GM18498 (cell line): ENCODE measurements around the gene RIN3.
A peak's percentile ranks its signal among the peaks of the same experiment; 100 is the strongest.
"Not testable (repeated sequence)": the region's sequence is repeated elsewhere in the genome, so short reads cannot be mapped to it uniquely, and the experiment has no call there.

Experiments
- ATAC-seq: cut with Tn5 transposase; IDR thresholded peaks from one replicate; pipeline ENCODE4 v1.9.1; 2021; ENCODE audit warnings: mild to moderate bottlenecking, moderate library complexity; ENCODE audit not compliant: unreplicated experiment

RIN3 gene

DNA sequence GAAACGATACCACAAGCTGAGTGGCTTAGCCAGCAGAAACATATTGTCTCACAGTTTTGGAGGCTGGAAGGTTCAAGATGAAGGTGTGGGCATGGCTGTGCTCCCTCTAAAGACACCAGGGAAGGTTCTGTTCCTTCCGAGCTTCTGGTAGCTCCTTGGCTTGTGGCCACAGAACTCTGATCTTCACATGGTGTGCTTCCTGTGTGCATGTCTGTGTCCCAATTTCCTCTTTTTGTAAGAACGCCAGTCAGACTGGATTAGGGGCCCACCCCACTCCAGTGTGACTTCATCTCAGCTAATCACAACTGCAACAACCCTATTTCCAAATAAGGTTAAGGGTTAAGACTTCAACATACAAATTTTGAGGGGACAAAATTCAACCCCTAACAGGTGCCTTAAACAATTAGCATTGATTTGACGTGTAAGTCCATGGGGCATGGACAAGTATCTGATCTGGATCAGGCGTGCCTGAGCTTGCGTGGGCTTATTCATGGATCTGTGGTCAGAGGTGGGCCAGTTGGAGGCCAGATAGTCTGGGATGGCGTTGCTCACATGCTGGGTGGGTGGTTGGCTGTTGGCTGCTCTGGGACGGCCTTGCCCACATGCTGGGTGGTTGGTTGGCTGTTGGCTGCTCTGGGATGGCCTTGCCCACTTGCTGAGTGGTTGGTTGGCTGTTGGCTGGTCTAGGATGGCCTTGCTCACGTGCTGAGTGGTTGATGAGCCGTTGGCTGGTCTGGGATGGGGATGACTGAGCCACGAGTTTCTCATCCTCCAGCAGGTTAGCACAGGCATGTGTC, 146.4 kb downstream of the RIN3 start:
- no peak for ATAC-seq

DNA sequence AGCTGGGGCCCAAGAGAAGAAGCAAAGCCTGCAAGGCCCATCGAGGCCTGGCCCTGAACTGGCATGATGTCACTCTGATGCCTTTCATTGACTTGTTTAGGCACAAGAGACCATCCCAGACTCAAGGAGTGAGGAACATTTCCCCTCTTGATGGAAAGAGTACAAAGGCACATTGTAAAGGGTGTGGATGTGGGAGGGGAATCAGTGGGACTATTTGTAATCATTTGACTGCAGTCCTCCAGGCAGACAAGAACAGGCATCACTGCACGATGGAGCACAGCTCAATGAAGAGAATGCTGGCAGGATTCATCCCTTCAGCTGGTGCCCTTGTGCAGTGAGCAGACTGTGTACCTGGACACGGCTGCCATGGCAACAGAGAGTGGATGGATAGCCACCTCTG, 147.0 kb downstream of the RIN3 start:
- ATAC-seq, result no peak

DNA sequence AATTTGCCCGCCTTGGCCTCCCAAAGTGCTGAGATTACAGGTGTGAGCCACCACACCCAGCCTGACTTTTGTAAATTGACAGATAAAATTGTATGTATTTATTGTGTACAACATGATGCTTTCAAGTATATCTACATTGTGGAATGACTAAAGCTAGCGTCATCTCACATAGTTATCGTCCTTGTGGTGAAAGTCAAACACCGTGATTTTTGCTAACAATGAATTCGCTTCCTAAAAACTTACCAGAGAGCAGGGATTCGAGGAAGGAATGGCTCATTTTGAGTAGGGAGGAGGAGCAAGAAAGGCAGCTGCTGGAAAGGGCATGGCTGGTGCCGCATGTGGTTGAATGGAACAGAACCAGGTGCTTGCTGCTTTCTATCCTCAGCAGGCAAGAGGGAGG, 149.5 kb downstream of the RIN3 start:
- no peak for ATAC-seq

DNA sequence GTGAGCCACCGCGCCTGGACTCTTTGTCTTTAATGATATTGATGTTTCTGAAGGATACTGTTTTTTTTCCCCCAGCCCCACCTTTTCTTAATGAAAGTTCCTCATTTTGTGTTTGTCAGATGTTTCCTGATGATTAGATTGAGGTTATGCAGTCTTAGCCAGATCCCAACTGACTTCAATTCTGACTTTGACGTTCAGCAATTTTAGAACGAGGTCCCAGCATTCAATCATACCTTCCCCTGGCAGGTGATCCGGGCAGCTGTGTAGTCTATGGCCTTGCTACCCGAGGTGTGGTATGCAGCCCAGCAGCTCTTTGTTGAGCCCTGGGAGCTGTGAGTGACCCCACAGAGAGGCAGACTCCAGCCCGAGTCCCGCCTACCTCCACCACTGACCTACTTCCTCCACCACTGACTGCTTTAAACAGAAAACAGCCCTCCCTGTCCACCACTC, 152.1 kb downstream of the RIN3 start:
- ATAC-seq, result no peak

DNA sequence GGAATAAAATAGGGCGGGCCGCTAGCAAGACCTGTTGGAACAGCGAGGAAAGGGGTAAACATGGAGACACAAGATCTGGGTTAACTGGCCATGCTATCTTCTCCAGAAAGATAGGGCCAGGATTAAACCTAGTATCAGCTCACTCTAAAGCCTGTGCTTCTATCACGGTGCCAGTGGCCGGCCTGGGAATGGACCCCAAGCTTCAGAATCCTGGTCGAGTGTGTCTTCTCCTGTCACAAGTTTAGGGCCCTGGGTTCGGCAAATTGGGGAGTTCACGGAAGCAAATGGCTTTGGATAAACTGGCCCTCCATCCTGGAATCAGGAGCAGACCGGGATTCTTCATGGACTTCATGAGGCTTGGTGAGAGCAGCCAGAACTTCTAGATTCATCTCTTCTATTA, 152.7 kb downstream of the RIN3 start:
- no peak for ATAC-seq

DNA sequence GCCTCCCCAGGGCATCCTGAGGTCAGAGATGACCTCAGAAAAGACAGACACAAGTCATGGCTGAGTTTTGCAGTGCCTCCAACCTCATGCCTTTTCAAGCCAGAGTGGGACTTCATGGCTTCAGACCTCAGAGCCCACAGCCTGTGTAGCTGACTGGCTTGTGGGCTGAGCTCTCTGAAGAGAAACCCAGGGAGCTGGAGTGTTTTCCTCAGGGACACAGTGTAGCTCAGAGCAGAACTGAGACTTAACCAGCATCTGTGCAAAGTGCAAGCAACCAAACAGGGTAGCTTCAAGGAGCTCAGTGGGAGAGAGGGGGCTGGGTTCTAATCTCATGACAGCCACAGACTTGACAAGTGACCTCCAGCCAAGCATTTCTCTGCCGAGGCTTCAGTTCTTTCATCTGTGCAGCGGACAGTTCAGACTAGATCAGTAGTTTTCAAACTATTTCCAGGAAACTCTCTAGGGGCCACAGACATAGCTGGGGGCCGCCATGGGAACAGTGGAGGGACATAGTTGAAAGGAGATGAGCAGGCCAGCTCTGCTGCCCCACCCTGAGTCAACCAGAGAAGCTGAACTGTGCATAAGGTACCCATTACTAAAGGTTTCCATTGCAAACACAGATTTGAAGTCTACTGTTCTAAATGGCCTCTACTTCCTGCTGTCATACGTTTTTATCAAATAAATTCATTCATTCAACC, 154.8 kb downstream of the RIN3 start:
- ATAC-seq, result no peak

DNA sequence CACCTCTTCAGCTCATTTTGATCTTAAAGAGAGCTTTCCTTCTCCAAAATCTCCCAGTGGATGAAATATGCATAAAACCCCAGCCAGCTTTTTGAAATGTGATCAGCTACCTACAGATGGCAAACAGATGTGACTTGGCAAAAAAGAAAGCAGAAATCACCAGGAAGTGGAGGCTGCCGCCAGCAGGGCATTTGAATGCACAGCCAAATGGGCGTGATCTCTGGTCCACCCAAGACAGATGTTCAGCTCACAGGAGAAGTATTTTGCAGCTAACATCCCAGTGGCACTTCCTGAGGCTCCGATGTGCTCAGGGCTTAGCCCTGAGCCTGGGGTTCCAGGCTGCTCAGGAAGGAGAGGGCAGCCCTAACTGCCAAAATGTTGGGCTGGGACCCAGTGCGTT, 156.6 kb downstream of the RIN3 start:
- ATAC-seq, result peak; percentile 66

DNA sequence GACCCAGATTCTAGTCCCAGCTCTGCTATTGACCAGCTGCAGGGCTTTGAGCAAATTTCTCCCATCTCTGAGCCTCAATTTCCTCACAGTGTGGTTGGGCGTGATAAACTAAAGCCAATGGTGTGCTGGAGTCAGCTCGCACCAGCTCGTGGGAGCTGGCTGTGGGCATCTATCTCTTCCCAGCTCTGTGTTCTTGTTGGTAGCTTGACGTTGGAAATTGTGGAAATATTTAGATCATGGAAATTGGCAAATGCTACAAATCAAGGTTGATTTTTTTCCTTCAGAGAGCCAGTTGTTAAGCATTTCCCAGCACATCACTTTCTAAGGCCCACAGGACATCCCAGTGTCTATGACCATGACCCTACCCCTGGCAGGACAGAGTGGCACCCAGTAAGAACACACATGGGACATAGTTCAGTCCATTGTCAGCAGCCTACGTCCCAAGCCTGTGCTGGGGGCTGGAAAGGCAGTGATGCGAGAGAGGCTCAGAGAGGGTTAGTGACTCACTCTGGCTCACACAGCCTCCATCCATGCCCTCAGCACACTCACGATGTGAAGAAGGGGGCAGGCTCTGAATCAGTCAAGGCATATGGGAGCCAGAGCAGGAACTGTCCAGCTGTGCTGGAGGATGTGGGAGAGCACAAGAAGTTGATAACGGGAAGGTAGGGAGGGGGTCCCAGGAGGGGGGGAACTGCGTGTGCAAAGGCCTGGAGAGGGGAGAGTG, 157.2 kb downstream of the RIN3 start:
- ATAC-seq, result no peak

DNA sequence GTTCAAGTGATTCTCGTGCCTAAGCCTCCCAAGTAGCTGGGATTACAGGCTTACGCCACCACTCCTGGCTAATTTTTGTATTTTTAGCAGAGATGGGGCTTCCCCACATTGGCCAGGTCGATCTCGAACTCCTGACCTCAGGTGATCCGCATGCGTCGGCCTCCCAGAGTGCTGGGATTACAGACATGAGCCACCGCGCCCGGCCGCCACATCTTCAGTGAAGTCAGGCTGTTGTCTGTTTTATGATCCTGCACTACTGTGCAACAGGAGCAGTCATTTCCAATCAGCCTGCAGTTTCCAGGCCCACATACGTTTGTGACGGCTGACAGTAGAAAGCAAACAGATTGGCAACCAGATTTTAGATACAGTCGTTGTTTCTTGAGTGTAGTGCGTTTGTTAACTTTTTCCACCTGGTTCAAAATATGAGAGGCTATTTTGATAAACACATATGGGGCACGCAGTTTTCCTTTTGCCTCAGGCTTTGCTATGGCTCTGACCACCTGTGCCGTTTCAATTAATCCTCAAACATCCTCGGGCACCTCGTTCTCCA, 160.1 kb downstream of the RIN3 start:
- no peak for ATAC-seq

DNA sequence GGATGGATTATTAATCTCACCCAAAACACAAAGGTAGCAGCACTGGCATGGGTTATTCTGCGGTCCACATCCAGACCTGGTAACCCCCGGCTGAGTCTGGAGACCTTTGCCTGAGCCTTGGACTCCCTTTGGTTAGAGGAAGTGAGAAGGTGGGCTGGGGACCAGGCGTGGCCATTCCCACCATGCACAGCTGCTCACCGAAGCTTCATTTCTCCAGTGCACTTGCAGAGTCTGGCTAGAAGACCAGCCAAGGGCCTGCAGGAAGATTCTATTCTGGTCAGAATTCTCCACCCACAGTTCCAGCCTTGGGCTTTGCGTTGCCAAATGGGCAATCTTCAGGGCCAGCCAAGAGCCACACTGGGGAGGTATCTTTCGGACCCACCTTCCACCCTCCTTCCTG, 161.8 kb downstream of the RIN3 start:
- no peak for ATAC-seq

DNA sequence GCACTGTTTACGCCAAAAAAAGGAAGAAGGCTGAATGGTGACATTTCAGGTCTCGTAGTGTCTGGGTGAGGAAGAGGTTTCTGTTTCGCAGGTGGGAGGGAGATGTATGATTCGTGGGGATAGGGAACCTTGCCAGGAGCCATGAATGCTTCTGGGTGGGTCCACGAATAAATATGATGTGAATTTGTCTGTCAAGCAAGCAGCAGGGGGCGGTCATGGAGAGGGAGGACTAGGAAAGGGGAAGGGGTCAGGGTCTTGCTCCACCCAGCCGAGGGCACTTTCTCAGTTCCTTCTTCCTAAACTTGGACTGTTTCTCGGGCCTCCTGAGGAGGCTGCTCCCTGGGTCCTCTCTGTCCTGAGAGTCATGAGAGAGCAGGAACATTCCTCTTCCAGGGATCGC, 162.4 kb downstream of the RIN3 start:
- no peak for ATAC-seq

DNA sequence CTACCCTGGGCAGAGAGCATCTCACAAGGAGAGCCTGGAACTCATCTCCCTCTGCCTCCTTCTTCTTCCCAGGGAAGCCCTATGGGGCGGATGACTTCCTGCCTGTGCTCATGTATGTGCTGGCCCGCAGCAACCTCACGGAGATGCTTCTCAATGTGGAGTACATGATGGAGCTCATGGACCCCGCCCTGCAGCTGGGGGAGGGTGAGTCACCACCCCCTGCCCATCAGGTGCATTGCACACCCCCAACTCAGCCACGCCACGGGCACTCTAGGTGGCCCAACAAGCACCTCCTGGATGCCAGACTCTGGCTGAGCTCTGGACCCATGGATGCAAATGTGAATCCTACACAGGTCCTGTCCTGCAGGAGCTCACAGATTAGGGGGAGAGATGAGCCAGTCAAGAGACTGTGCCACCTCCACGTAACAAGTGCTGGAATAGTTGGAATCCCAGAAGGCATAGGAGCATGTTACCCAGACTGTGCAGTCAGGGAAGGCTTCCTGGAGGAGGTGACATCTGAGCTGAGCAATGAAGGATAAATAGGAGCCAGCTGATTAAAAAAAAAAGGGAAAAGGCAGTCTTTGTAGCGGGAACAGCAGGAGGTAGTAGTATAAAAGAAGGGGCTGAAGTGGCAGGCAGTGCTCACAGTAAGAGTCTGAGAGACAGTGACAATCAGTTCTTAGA, 163.0 kb downstream of the RIN3 start:
- no peak for ATAC-seq

DNA sequence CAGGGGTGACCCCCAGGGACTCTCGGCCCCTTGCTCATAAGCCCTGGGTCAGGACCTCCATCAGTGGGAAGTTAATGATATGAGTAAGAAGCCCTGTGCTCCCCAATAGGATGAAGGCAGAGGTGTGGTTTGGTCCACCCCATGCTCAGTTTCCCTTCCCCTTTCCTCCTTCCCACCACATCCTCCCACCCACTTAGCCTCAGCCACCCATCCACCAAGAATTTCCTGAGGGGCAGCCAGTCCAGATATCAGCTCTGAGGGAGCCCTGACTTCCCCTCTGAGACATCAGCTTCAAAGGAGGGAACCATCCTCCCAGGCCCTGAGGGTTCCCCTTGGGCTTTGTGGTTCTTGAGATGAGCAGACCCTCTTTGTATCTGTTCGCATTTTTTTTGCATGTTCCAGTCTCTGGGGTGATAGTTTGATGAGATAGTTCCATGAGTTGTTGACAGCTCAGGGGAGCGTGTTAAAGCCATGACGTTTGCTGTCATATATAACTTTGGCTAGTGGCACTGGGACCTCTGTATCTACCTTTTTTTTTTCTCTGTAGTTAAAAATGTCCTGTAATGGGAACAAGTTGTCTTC, 163.6 kb downstream of the RIN3 start:
- ATAC-seq, result peak; percentile 80

DNA sequence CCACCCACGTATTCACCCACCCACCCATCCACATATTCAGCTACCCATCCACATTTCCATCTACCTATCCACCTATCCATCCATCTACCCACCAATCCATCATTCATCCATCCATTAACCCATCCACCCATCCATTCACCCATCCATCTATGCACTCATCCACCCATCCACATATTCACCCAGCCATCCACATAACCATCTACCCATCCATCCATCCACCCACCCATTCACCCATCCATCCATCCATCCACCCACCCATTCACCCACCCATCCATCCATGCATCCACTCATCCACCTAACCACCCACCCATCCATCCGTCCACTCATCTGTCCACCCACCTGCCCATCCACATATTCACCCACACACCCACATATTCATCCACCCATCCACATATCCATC, 164.4 kb downstream of the RIN3 start:
- no peak for ATAC-seq

DNA sequence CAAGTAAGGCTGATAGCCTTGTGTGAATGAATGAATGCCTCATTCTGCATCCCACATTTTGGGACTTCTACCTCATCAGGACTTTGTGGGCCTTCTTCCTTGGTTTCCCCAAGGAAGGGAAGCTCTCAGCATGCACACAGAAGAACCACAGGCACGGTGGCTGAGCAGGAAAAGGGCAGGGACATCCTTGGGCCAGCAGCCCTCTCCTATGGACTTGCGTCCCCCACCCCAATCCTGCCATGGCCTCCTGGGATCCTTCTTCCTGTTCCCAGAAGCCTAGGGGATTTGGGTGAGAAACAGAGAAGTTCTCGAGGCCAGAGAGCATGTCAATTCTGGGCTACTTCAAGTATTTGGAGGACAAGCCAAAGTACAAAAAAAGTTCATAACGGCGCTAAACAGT, 165.2 kb downstream of the RIN3 start:
- ATAC-seq, result no peak

DNA sequence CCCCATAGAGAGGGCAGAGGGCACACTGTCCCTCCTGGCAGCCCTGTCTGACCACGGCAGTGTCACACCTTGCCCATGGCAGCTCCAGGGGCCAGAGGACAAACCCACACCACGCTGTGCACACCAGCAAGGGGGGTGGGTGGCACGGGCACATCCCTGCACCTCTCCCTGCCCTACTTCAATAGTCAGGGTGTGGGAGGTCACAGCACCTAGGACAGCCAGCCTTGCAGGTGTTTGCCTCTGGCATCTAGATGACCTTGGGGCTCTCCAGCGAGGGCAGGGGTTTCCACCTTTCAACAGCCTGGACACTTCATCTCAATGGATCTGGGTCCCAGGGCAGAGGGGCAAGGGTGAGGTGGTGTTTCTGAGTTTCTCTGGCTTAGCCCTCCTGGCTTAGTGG, 165.7 kb downstream of the RIN3 start:
- no peak for ATAC-seq

DNA sequence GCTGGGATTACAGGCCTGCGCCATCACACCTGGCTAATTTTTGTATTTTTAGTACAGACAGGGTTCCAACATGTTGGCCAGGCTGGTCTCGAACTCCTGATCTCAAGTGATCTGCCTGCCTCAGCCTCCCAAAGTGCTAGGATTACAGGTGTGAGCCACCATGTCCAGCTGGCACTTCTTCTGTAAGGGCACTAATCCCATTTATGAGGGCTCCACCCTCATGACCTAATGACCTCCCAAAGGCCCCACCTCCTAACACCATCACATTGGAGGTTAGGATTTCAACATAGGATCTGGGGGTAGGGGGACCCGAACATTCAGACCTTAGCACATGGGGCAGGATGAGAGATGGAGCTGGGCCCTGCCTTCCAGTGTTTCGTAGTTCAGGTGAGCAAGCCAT, 166.7 kb downstream of the RIN3 start:
- ATAC-seq, result not testable (repeated sequence)

DNA sequence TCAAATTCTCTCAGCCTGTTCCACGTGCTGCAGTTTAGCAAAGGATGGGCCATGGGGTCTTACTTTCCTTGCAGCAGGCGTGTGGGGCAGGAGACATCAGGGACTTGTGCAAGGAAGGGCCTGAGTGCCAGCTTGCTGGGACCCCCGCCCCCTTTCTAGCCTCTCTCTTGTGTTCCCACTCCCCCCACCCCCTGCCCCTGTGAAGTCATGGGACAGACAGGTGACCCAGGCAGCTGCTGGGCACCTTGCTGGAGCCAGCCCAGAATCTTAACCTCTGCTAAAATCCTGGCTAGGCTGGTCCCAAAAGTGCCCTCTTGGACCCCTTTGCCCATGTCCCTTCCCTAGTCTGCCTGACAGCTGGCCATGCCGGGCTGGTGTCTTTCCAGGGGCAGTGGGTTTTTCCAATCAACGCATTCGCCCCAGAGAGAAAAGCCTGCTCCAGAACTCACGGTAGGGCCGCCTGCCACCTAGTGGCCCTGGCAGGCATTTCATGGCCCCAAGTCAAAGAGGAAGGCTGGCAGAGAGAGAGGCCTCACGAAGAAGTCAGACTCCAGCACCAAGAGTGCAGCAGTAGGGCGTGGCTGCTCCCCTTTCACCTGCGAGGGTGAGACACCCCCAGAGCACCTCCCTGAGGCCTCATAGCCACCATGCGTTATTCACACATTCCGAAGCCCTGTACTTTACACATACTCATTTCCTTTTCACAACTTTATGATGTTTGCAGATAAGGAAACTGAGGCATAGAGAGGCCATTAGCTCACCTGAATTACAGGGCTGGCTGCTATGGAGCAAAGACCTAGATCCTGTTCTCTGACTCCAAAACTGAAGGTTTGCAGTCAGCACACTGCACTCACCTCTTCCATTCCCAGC, 167.4 kb downstream of the RIN3 start:
- peak; percentile 26 for ATAC-seq

DNA sequence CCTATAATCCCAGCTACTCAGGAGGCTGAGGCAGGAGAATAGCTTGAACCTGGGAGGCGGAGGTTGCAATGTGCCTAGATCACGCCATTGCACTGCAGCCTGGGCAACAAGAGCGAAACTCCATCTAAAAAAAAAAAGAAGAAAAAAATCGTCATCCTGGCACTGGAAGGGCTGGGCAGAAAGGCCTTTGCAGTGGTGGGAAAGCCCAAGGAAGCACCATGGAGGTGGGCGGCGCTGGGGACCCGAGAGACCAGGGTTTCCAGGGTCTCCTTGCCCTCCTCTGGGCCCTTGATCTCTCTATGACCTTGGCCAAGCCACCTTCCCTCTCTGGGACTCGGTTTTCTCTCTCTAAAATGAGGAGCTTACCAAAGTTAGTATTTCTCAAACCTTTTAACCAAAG, 169.5 kb downstream of the RIN3 start:
- no peak for ATAC-seq
